NB4 (cell line): Measurements from ENCODE around the gene SOX6.

Source experiments
- POLR2A ChIP-seq: IDR thresholded peaks from 2 replicates; pipeline ENCODE4 v1.6.1; 2011; ENCODE audit warnings: mild to moderate bottlenecking; ENCODE audit not compliant: insufficient read length; ENCODE audit errors: extremely low read depth
- TF ChIP-seq, protein P1 (sequence below): IDR thresholded peaks from one replicate; pipeline ENCODE4 v1.5.1; 2012; ENCODE audit warnings: low read depth, low read length

DNA sequence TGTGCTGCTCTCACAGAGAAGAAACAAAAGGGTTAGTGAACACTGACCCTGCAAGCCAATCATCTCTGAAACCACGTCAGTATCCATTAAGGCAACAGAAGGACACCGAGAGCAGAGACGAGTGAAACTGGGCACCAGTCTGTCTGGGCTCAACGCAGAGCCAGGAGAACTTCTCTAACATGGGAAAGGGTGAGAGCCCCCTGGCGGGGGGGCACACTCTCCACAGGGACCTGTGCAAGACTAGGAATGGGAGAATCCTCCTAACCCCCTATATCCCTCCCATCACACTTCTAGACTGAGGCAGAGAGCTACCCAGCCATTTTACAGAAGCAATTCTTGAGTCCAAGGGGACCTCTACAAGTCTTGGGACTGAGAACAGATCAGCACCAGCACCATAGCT, 285.8 kb downstream of the SOX6 start:
- TF ChIP-seq POLR2A, result no peak
- TF ChIP-seq, protein P1, sequence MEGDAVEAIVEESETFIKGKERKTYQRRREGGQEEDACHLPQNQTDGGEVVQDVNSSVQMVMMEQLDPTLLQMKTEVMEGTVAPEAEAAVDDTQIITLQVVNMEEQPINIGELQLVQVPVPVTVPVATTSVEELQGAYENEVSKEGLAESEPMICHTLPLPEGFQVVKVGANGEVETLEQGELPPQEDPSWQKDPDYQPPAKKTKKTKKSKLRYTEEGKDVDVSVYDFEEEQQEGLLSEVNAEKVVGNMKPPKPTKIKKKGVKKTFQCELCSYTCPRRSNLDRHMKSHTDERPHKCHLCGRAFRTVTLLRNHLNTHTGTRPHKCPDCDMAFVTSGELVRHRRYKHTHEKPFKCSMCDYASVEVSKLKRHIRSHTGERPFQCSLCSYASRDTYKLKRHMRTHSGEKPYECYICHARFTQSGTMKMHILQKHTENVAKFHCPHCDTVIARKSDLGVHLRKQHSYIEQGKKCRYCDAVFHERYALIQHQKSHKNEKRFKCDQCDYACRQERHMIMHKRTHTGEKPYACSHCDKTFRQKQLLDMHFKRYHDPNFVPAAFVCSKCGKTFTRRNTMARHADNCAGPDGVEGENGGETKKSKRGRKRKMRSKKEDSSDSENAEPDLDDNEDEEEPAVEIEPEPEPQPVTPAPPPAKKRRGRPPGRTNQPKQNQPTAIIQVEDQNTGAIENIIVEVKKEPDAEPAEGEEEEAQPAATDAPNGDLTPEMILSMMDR, result no peak
